Epidermal melanocyte (primary cell): ENCODE results near the gene CNTD1.
A peak's percentile ranks its signal among the peaks of the same experiment; 100 is the strongest.

Source experiments
- DNase-seq: peaks from one replicate; pipeline ENCODE4 v3.0.0; 2011; ENCODE audit warnings: low spot score; ENCODE audit not compliant: insufficient read length

CNTD1 gene

DNA sequence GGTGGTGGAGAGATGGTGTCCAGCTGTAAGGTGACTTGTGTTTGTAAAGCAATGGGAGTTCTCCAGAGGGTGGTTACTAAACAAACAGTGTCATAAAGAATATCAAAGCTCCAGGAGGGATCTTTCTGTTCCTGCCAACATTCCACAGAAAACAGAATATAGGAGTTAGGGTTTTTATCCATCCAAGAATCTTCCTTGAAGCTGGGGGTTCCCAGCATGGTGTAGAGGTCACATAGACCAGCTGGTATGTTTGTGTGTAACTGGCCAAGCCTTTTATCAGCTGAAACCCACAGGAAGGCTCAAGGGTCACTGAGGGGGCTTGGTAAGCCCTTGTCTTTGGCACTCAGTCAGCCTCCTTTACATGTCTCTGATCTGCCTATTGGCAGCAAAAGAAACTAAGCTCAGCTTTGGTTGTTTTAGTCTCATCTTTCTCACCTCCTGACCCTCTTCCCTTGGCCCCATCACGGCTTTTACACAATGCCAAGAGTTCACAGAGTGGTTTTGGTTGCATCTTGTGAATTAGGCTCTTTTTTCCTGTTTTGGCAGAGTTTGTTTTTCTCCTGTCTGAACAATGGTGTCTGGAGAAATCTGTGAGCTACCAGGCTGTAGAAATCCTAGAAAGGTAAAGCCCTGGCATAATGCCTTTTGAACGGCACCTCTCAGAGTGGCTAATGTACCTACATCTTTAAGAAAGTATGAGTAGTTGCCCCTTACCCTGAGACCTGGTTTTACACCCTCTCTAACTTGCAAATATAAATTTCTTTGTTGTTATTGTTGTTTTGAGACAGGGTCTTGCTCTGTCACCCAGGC, 4.6 kb downstream of the CNTD1 start:
- no peak for DNase-seq

DNA sequence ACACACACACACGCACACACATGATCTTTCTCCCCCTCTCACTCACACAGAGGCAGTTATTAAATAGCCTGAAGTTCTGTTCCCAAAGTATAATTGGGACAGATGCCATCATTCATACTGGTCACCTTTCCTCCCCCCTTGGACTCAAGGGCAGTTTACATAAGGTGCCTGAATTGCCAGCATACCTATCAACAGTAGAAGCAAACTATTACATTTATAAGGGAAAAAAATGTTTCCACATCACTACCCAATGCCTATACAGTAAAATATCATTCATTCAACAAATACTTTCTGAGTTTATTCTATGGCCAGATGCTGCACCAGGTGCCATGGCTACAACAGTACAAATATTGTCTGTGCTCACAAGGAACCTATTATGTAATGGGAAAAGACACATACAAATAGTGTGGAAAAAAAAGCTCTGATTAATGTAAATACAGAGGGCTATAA, 6.3 kb downstream of the CNTD1 start:
- no peak for DNase-seq

DNA sequence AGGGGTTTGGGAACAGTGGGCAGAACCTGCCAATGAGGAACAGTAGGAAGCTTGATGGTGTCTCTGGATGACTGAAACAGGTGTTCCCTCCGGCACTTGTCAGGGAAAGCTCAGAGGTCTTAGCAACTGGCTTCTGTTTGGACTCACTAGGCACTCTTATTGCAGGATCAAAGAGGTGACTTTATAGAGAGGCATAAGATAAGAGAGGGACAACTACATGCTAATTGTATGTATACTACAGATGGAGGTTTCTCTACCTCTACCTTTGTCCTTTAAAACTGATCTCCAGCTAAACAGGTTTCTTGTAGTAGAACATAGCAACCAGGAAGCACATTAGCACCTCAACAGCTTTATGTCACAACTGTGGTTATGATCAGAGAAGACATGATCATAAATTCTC, 7.6 kb downstream of the CNTD1 start:
- no peak for DNase-seq

DNA sequence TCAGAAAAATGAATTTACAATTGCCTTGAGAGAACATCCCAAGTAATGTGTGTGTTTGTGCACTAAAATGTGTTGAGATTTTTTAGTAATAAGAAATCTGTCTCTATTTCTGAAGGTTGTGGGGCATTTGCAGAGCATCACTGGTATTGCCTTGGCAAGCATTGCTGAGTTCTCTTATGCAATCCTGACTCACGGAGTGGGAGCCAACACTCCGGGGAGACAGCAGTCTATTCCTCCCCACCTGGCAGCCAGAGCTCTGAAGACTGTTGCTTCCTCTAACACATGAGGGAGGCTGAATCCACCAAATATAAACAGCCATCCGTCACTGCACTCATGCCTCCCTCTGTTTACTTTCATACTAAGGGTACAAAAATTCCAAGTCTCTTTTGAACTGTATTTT, 10.6 kb downstream of the CNTD1 start:
- DNase-seq: no peak

DNA sequence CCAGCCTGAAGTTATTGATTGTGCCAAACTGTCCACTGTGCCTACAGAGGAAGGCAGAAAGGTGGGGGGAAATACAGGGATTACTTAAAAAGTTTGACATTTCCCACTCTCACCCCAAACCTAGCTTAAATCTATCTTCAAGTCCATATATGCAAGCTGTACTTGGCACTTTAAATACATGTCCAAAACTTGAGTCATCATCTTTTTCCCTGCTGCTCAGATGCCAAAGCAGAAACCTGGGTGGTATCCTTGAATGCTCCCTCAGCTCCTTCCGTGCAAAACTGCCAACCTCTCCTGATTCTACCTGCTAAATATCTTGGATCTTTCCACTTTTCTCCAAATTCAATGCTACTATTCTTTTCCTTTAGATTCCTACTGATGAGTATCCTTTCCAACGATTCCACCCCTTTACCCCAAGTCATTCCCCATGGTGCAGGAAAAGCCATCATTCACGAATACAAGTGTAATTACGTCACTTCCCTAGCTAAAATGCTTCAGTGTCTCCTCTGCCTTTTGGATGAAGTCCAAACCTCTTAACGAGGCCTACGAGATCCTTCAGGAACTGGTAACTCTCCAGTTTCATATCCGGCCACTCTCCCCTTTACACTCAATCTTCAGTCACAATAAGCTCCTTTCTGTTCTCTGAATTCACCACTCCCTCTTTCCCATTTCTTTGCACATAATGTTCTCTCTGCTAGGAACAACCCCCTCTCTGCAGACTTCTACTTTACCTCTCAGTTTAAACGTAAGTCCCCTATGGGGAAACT, 16.2 kb downstream of the CNTD1 start:
- peak; percentile 76 for DNase-seq

DNA sequence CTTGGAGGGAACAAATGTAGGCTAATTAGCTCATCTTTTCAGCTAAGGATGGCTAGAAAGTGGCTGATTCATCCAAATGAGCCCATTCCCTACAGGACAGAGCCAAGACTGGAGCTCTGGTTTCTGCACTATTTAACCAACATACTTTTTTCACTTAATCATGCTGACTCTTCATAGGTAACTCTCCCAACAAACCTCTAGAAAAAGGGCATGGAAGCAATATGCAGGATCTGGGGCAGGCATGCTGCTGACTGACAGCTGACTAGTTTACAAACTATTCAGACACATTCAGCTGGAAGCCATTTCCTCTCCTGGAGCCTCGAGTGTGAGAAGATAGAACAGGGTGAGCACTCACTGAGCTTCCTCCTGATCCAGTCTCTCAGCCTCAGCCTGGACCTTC, 19.2 kb downstream of the CNTD1 start:
- DNase-seq: no peak

DNA sequence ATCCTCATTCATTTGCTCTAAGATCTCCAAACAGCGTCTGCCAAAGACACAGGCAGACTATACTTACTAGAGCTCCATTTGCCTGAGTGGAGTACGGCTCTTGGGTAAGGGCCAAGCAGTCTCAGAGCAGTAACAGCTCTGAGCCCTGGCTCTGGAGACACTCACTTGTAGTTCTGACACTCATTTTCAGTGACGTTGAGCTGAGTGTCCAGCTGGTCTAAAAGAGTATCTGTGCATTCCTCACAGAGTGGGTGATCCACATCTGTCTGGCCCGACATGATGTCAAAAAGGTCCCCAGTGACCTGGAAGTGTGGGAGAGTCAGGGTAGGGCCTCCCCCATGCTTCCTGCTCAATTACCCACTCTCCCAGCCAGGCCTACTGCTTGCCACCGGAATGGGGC, 19.7 kb downstream of the CNTD1 start:
- no peak for DNase-seq

DNA sequence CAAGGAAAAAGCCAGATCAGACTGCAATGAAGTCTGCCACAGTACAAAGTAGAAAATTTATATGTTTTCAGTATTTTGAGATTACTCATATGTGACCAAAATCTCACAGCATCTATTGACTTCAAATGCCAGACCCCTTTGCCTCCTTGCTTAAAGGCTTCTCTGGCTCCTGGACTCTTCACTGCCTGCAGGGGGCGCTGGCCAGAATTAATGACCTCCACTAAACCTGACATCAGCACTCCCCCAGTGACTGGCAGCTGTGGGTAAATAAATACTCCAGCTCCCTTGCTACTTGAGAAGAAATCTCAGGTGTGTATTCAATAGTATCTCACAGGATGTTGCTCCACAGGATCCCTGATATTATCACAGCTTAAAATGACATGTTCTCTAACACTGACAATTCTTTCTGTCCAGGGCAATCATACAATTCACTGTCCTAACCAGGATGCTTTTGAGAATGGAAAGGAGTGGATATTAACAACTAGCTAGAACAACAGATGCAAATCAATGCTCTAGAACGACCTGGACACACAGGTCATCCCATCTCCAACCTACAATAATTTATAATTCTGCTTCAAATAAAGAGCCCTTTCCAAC, 21.4 kb downstream of the CNTD1 start:
- DNase-seq: no peak

DNA sequence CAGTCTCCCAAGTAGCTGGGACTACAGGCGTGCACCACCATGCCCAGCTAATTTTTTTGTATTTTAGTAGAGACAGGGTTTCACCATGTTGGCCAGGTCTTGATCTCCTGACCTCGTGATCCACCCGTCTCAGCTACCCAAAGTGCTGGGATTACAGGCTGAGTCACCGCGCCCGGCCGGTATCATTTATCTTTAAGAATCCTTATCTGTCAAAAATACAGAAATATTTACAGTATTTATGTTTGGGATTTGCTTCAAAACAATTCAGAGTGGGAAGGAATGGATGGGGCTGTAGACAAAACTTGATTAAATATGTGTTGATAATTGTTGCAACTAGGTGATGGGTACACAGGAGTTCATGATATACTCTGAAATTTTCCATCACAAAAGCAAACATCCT, 22.5 kb downstream of the CNTD1 start:
- DNase-seq: no peak

DNA sequence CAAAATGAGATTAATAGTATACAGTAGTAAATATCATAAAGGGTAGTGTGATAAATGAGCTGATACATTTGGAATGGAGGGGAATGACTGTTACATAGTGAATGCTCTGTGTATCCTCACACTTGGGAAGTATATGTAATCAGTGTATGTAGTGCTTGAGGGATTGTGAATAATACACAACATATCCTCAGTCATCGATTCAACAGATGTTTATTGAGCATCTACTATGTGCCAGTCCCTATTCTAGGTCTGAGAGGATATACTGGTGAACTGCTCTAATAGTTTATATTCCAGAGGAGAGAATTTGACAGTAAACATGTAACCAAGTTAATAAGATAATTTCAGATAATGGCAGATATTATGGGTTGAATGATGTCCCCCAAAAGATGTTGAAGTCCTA, 28.8 kb downstream of the CNTD1 start:
- DNase-seq: no peak

DNA sequence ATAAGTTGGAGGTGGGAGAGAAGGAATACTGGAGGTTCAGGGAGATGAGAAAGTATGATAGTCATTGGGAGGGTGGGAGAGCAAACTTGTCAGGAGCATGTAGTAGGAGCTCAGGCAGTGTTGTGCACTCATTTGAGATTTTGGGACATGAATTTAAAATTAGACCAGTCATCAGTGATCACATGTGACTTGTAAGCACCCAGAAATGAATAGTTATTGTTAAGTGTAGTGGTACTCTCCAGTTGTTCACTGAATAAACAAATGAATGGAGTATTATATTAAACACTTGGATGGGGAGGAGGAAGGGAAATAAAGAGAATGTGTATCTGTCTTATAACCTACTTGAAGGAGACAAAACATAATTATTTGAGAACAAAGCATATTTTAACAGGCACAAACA, 32.3 kb downstream of the CNTD1 start:
- no peak for DNase-seq

DNA sequence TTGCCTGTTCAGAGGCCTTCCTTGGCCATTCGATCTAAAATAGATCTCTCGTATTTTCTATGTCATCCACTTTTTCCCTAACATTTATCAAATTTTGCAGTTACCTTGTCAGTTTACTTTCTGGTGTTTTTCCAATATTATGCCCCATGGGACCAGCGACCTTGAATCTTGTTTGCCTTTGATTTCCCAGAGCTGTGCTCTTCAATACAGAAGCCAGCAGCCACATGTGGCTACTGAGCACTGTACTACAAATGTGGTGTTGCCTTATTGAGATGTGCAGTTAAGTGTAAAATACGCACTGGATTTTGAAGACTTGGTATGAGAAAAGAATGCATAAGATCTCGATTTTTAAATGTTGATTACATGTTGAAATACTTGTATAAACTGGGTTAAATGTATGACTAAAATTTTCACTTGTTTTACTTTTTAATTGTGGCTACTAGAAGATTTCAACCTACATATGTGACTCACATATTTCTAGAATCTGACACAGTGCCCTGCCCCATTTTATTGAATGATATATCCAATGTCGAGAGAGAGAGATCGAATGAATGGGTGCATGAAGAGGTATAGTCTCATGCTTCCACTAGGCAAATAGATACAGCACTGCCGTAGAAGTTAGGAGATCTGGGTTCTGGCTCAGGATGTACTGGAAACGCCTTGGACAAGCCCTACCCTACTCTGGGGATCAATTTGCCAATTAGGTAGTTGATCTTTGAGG, 33.7 kb downstream of the CNTD1 start:
- DNase-seq: no peak

DNA sequence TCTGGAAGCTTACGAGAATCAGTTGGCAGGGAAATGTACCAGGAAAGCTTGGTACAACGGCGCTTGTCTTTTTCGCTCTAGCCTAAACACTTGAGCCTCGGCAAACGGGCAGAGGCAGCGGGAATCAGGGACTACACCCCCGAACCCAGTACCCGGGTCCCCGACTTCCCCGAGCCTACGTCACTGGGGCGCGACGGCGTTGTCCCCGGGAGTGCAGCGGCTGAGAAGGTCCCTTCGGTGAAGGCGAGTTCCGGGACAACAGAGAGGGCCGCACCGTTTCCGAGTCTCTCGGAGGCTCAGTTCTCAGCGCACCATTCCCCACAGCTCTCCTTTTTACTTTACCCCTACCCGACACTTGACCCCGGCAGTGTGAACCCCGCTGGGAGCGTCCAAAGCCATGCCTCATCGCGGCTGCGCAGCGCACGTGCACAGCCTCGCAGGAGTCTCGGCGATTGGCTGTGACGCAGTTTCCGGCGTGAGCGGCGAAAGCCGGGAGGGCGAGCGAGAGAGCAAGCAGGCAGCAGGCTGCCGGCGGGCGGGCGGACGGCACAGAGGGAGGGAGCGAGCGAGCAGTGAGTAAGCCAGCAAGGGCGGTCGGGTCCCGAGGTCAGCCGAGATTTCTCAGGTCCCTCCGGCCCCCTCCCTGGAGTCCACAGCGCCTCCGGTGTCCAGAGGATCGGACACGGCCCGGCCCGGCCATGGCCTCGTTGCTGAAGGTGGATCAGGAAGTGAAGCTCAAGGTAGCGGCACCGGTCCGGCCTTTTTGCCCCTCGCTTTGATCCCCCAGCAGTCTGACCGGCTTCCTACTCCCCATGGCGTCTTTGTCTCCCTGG, 34.5 kb downstream of the CNTD1 start, which contains the start of gene PSME3:
PSME3 (plus strand) TSS at position 464 of the 833 bp plus-strand sequence; CDS start at position 699, 235 bp downstream.
- peak; percentile 82 for DNase-seq

DNA sequence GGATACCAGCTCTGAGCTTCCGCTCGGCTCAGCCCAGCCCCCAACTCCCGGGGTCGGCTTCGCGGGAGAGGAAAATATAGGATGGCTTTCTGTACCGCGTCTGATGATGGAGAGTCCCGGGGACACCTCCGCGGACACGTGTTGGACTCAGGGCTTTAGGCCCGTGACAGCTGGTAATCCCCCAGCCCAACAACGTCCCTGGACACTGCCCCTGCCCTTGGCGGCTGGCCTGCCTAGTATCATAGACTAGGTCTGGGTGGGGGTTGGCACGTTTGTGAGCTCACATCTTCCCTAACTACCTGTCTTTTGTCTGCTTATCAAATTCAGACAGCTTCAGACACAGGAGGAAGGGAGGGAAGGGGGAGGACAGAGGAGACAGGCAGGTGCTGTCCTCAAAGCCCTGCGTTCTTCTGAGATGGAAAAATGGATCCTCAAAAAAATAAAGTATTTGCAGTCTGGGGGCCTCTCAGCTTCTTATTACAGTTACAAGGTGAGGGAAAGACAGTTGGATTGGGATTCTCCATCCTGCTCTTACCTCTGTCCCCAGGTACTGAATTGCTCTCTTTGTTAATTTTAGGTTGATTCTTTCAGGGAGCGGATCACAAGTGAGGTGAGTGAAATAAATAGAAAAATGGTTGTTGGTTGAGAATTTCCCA, 35.2 kb downstream of the CNTD1 start:
- no peak for DNase-seq

DNA sequence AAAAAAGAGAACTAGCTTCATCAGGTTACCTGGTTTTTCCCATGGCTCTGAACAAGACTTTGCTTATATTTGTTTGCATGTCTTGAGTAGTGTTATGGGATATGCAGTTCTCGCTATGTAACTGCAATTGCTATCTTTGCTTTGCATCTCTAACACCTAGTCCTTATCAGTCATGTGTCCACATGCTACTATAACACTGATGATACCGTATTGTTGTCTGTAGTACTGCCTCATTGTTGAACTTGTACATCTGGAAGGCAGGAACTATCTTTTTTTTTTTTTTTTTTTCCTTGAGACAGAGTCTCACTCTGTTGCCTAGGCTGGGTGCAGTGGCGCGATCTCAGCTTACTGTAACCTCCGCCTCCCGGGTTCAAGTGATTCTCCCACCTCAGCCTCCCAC, 37.1 kb downstream of the CNTD1 start:
- DNase-seq: no peak

DNA sequence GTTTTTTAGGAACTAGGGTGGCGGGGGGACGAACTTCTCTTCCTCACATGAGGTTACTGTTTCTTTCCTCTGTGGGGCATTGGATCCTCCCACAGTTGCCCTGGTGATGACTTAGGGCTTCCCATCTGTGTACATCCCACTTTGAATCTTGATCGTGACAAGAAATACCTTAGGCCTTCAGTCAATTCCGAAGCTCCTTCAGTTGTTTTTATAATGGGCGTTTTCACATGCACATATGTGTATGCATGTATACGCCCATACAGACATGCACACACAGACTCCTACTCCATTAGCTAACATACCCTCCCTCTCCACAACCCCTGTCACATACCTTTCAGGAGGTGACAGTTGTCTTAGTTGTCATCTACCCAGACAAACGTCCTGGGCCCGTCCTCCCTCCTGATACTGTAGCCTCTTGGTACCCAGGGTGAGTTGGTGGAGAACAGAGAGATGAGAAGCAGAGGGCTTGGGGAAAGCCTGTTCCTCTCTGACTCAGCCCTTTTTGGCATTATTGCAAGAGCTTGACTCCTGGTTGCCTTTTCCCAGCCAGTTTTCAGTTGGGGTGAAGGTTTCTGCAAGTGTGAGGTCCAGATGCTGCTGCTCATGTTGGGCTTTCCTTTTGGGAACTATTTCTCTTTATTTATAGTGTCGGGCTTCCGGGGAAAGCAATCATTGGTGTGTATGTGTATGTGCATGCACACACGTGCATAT, 43.5 kb downstream of the CNTD1 start:
- DNase-seq: no peak

DNA sequence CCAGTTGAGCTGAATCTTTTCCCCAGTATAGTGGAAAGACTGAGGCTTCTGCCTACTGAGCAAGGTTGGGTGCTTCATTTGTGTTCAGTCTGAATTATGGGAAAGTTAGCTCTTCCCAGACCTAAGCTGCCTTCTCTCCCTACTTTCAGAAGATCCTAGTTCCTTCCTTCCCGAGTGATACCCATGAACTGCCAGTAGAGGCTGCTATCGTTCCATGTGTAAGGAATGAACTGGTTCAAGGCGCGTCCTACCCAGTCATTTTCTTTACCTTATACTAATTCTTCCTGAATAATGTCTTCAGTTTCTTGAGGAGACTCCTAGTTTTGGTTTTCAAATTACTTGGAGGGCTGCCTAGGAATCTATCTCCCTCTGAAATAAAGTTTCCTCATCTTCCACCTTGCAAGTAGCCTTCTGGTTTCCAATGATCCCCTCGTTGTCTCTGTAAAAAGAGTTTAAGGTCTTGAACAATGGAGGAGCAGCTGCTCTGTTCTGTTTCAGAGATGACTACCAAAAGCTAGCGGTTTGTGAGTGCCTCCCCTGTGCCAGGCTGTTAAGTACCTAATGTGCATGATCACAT, 44.8 kb downstream of the CNTD1 start:
- DNase-seq: peak; percentile 91

DNA sequence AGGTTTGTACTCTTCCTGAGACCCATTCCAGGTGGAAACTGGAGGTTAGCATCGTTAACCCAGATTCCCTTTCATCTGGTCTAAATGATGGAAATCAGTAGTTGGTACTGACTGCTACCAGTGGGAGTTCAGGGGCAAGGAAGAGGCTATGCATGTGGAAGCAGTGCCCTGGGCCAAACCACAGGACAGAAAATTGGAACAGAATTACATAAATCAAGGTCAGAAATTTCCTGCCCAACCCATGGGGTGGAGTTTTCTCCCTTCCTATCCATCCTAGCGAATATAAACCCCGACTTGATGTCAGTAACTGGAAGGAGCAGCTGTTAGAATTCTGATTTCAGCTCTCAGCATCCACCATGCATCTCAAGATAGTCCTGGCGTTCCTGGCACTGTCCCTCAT, 45.6 kb downstream of the CNTD1 start, which contains the start of gene AOC2:
AOC2 (plus strand) TSS at position 310 of the 400 bp plus-strand sequence; CDS start at position 357, 47 bp downstream.
- DNase-seq: no peak
